HCEC 1CT (cell line): ENCODE data around the gene TMEM121.
"Not testable (repeated sequence)": the region's sequence is repeated elsewhere in the genome, so short reads cannot be mapped to it uniquely, and the experiment has no call there.

Experiments used
- DNase-seq: peaks from one replicate; pipeline ENCODE4 v3.0.0-alpha.2; 2017

The TMEM121 gene

DNA sequence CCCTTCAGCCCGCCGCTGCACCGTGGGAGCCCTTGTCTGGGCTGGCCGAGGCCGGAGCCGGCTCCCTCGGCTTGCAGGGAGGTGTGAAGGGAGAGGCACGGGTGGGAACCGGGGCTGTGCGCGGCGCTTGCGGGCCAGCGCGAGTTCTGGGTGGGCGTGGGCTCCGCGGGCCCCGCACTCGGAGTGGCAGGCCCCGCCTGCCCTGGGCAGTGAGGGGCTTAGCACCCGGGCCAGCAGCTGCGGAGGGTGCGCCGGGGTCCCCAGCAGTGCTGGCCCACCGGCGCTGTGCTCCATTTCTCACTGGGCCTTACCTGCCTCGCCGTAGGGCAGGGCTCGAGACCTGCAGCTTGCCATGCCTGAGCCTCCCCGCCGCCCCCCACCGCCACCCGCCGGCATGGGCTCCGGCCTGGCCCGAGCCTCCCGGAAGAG lies 21.4 kb downstream of the TMEM121 start:
- DNase-seq: no peak

DNA sequence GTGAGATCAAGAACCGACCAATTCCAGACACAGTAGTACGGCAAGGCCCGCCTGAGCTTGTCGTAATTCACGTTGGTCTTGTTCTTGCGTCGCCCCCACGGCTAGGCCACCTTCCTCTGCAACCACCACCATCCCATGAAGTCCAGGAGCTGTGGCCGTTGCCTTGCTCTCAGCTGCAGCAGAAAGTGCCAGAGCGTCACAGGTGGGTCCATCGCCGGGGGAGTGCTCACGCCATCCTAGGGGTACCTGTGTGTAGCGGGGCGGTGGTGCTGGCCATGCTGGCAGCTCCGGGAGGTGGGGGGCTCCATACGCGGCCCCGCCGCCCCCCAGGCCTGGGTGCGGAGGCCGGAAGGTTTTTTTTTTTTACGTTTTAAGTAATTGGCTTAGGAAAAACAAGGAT lies 23.1 kb downstream of the TMEM121 start:
- DNase-seq: no peak

- DNase-seq: no peak
These were observed 27.6 kb downstream of the TMEM121 start for GRCh38 chr14:105554022-105554421.

DNA sequence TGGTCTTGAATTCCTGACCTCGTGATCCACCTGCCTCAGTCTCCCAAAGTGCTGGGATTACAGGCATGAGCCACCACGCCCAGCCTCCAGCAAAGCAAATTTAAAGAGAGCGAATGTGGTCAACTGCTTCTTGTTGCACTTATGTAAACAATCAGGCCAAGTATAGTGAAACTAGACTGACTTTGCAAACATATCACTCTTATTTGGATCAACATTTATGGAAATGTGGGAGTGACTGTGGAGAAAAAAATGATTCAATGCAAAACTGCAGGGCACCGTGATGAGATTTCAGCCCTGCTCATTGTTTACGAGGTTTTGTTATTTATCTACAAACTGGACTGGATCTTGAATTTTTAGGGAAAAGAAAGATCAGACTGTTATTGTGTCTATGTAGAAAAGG lies 28.1 kb downstream of the TMEM121 start:
- no peak for DNase-seq

DNA sequence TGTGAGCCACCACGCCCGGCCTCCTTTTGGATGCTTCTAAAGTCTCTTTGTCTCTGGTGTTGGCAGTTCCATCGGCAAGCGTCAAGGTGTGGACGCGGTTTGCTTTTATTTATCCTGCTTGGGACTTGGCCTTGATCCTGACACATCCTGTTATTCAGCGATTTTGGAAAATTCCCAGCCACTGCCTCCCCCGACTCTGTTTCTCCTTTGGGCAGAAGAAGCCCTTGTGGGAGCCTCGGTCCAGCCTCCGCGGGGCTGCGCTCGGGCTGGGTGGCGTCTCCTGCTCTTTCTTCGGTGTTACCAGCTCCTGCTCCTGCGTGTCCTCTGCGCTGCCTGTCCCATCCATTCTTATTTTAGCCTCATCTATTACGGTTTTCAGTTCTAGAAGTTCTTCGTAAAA lies 31.3 kb downstream of the TMEM121 start:
- DNase-seq: not testable (repeated sequence)

GRCh38 chr14:105558449-105559154 lies 32.2 kb downstream of the TMEM121 start:
- not testable (repeated sequence) for DNase-seq

GRCh38 chr14:105559384-105560047 lies 33.1 kb downstream of the TMEM121 start:
- not testable (repeated sequence) for DNase-seq

DNA sequence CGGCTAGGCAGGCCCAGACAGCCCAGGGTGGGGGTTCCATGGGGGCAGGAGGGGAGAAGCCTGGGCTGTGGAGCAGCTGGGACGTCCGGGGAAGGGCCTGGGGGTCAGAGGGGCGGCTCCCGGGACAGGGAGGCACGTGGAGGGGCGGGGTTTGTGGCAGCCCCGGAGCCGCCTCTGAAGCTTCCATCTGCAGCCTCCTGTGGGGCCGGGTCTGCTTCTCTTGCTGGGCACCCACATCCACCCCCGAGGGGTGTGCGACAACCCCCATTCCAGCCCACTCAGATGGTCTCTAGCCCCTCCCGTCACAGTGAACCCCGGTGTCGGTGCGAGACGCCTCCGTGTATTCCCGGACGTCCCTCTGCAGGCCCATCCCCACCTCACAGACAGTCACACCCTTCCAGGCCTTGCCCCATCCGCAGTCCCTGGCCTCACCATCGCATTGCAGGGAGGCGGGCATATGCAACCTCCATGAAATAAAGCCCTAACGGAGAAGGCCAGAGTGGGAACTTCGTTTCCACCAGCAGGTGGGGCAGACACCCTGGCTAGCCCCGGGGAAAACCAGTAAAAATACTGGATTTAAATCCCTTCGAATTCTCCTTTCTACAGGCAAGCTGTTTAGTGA lies 33.8 kb downstream of the TMEM121 start:
- DNase-seq: not testable (repeated sequence)

DNA sequence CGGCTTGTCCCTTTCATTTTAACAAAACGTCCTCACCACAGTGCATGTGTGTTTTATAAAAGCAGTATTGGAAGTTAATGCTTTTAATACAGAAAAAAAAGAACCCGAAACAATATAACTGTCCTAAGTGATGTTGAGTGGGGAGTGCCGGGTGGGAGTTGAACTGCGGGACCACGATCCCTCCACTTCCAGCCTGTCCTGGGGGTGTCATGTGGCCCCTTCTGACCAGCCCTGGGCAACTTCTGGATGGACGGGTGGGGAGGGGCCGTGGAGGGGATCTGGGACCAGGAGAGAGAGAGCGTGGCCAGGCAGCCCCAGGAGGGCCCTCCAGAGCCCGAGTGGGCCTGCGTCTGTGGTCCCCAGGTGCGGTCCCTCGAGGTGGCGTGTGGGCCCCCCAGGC lies 35.0 kb downstream of the TMEM121 start:
- DNase-seq: not testable (repeated sequence)

DNA sequence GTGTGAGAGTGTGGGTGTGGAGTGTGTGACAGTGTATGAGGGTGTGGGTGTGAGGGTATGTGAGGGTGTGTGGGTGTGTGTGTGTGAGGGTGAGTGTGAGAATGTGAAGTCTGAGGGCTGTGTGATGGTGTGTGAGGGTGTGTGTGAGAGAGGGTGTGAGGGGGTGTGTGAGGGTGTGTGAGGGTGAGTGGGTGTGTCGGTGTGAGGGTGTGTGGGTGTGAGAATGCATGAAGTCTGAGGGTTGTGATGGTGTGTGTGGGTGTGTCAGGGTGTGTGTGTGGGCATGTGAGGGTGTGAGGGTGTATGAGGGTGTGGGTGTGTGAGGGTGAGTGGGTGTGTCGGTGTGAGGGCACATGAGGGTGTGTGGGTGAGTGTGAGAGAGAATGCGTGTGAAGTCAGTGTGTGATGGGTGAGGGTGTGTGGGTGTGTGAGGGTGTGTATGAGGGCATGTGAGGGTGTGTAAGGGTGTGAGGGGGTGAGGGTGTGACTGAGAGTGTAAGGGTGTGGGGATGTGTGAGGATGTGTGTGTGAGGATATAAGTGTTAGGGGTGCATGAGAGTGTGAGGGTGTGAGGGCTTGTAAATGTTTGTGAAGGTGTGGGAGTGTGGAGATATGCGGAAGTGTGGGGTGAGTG lies 36.4 kb downstream of the TMEM121 start:
- no peak for DNase-seq

- no peak for DNase-seq
These were observed 37.0 kb downstream of the TMEM121 start for GRCh38 chr14:105563347-105563737.

DNA sequence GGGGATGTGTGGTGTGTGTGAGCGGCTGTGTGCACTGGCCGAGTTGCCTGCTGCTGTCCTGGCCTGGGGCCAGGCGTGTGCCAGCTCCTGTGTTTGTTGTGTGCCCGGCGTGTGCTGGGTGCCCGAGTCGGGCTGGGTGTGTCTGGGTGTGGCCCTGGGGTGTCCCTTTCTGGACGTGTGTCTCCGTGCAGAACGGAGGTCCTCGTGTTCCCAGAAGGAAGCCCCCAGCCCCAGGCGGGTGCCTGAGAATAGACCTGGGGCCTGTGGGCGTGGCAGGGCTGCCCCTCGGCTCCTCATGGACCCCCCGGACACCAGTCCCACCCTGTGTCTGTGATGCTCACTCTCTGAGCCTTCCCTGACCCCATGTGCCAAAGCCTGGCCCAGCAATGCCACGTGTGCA lies 38.2 kb downstream of the TMEM121 start:
- not testable (repeated sequence) for DNase-seq

DNA sequence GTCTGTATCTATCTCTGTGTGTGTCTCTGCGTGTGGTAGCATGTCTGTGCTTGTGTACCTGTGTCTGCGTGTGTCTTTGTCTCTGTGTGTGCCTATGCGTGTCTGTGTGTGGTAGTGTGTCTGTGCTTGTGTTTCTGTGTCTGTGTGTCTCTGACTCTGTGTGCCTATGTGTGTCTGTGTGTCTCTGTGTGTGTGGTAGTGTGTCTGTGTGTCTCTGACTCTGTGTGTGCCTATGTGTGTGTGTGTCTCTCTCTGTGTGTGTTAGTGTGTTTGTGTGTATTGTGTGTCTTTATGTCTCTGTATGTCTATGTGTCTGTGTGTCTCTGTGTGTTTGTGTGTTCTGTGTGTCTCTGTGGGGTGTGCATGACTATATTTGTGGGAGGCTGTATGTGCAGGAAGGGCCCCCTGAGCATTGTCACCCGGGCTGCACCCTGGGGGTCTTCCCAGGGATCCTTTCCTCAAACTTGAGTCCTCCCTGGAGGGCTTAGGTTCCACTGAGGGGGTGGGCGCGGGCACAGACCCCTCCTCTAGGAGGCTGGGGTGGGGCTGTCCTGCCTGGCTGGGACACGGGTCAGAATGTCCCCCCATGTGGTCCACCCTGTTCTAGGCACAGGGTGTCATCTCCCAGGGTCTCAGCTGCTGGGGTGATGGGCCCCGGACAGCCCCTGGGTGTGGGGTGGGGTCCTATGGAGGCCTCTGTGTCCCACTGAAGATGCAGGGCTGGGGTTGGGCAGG lies 39.0 kb downstream of the TMEM121 start:
- DNase-seq: not testable (repeated sequence)

GRCh38 chr14:105566248-105567163 lies 40.1 kb downstream of the TMEM121 start:
- DNase-seq: not testable (repeated sequence)

- DNase-seq: not testable (repeated sequence)
These were observed 41.1 kb downstream of the TMEM121 start for GRCh38 chr14:105567164-105568103.

GRCh38 chr14:105568140-105568843 lies 41.9 kb downstream of the TMEM121 start:
- DNase-seq: not testable (repeated sequence)

DNA sequence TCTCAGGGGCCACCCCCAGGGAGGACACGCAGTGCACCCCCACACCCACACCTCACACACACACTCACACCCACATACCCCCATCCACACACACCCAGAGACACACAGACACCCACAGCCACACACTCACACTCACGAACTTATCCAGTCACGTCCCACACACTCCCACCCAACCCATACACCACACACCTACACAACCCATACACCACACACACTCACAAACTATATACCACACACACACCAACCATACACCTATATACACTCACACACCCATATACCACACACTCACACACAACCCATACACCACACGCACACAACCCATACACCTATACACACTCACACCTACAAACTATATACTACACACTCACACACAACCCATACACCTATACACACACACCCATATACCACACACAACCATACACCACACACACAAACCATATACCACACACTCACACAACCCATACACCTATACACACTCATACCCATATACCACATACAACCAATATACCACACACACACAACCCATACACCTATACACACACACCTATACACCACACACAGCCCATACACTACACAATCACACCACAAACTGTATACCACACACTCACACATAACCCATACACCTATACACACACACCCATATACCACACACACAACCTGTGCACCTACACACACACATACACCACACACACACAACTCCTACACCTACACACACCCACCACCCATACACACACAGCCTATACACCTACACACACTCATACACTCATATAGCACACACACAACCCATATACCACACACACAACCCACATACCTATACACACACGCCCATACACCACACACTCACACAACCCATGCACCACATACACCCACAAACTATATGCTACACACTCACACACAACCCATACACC lies 42.7 kb downstream of the TMEM121 start:
- DNase-seq: no peak

DNA sequence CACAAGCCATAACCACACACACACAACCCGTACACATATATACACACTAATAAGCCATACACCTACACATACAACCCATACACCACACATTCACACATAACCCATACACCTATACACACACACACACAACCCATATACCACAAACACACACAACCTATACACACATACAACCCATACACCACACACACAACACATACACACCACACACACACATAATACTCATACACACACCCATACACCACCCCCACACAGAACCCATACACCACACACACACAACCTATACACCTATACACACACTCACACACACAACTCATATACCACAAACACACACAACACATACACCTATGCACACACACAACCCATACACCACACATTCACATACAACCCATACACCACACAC lies 44.1 kb downstream of the TMEM121 start:
- DNase-seq: no peak
